ENCODE measurements around the gene CNTN4. TPM values are rescaled to one million over a fixed set of nuclear protein-coding genes. Genes with fewer than 3 reads are reported as not detected.

CNTN4 gene
- total and polyA plus RNA-seq, 3 experiments from 2014 or later: not detected

DNA sequence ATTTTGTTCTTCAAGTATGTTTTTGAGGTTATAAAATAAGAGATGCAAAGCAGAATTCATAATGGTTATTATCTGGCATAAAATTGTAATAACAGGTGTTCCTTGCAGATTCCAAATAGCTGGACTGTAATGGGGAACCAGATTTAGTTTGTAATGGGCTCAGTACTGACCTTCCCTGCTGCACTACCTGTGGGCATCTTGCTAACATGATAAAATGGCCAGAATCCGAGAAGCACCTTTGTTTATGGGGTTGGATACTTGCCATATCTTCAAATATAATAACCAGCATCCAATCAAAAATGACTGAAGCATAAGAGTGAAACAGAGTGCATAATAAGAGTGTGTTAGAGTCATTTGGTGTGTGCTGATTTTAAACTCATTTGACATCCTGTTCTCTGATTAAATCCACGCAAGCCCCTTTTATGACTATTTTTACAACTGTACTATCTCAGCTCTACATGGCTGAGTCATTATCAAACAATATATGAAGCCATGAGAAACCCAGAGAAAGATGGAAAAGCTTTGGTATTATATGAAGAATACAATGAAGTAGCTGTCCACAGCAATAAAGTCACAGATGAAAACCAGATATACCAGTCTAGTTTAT is 292.4 kb downstream of the CNTN4 start:
- H3K9me3 Mint-ChIP-seq: peaks cover under 1 to 6% (median 3%) of the 10 kb centered on the region in 5 donors
- H3K4me1 Mint-ChIP-seq: no peaks in the 10 kb centered on the region
- no peak for DNase-seq
- ChIA-PET CTCF (no interaction called here), POLR2A (no interaction called here)
- Histone ChIP-seq H3K4me1 (ENCODE audit: insufficient read depth, low read length) (no peaks in the 10 kb centered on the region), H3K27ac (ENCODE audit: low read depth, low read length) (no peak overlapping the region), H3K4me3 (ENCODE audit: low read length) (no peak overlapping the region), H3K9me3 (ENCODE audit: low read length) (no peaks in the 10 kb centered on the region), H3K27me3 (ENCODE audit: insufficient read depth, low read length, poor library complexity, severe bottlenecking) (no peaks in the 10 kb centered on the region), H3K36me3 (ENCODE audit: insufficient read depth, low read length) (no peaks in the 10 kb centered on the region)
- H3K4me3 Mint-ChIP-seq: no peak overlapping the region
- H3K27ac Mint-ChIP-seq: no peak overlapping the region
- H3K36me3 Mint-ChIP-seq: no peaks in the 10 kb centered on the region
- peaks cover 0 to 2% of the 10 kb centered on the region in 2 donors for H3K27me3 Mint-ChIP-seq

DNA sequence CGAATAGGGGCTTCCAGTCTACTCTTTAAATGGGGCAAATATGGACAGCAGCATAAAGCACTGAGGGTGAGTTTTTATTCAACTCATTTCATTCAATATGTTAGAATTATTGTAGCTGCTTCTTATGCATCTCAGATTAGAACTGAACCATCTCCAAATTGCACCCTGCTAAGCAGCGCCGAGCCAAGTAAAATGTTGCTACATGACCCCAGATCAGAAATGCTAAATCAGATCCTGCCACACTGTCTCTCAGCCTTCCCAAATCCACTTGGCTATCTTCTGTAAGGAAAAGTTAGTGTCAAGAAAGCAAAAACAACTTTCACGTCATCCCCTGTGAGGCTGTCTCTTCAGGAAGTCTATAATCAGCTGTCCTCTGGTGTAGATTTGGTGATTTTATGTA is 293.2 kb downstream of the CNTN4 start:
- Mint-ChIP-seq H3K4me3 (no peak overlapping the region), H3K9me3 (peaks cover 2 to 10% (median 6%) of the 10 kb centered on the region in 5 donors), H3K27ac (no peak overlapping the region), H3K27me3 (peaks cover 0 to 2% of the 10 kb centered on the region in 2 donors), H3K36me3 (no peaks in the 10 kb centered on the region), H3K4me1 (no peaks in the 10 kb centered on the region)
- ChIA-PET POLR2A (no interaction called here), CTCF (no interaction called here)
- H3K4me1 ChIP-seq (ENCODE audit: insufficient read depth, low read length): no peaks in the 10 kb centered on the region
- H3K27ac ChIP-seq (ENCODE audit: low read depth, low read length): no peak overlapping the region
- no peak for DNase-seq
- H3K27me3 ChIP-seq (ENCODE audit: insufficient read depth, low read length, poor library complexity, severe bottlenecking): no peaks in the 10 kb centered on the region
- no peaks in the 10 kb centered on the region for H3K9me3 ChIP-seq (ENCODE audit: low read length)
- no peaks in the 10 kb centered on the region for H3K36me3 ChIP-seq (ENCODE audit: insufficient read depth, low read length)
- no peak overlapping the region for H3K4me3 ChIP-seq (ENCODE audit: low read length)

DNA sequence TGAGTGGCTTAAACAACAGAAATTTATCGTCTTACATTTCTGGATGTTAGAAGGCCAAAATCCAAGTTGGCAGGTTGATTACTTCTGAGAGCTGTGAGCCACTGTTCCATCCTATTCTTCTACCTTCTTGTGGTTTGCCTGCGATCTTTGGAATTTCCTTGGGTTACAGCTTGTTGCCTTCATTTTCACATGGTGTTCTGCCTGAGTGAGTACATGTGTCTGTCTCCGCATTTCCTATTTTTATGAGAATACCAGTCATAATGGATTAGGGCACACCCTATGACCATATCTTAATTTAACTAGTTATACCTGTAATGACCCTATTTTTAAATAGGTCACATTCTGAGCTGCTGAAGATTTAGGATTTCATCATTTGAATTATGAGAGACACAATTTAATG is 294.3 kb downstream of the CNTN4 start:
- ChIA-PET POLR2A (no interaction called here), CTCF (no interaction called here)
- DNase-seq: no peak
- H3K9me3 Mint-ChIP-seq: peaks cover 2 to 10% (median 6%) of the 10 kb centered on the region in 5 donors
- H3K27ac ChIP-seq (ENCODE audit: low read depth, low read length): no peak overlapping the region
- H3K36me3 ChIP-seq (ENCODE audit: insufficient read depth, low read length): no peaks in the 10 kb centered on the region
- no peaks in the 10 kb centered on the region for H3K36me3 Mint-ChIP-seq
- H3K27me3 ChIP-seq (ENCODE audit: insufficient read depth, low read length, poor library complexity, severe bottlenecking): no peaks in the 10 kb centered on the region
- no peak overlapping the region for H3K4me3 ChIP-seq (ENCODE audit: low read length)
- no peaks in the 10 kb centered on the region for H3K4me1 Mint-ChIP-seq
- no peaks in the 10 kb centered on the region for H3K4me1 ChIP-seq (ENCODE audit: insufficient read depth, low read length)
- no peaks in the 10 kb centered on the region for H3K9me3 ChIP-seq (ENCODE audit: low read length)
- H3K4me3 Mint-ChIP-seq: no peak overlapping the region
- peaks cover 0 to 2% of the 10 kb centered on the region in 2 donors for H3K27me3 Mint-ChIP-seq
- no peak overlapping the region for H3K27ac Mint-ChIP-seq

DNA sequence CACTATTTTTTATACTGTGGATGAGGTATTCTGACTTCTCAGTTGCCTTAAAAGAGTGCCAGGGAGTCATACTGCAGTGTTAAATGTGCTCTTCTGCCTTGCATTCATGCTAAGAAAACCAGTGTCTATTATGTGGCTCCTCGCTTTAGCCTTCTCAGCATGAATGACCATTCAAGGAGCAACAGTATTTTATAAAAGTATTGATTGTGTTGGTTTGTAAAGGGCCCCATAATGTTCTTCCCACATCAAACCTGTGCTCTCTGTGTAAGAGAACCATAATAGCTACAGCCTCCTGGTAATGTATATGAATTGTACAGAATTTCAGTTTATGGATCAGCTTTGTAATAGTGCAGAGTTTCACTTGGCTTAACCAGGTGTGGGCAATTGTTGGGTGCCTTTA is 316.4 kb downstream of the CNTN4 start:
- Mint-ChIP-seq H3K4me1 (no peaks in the 10 kb centered on the region), H3K36me3 (no peaks in the 10 kb centered on the region), H3K4me3 (no peak overlapping the region), H3K9me3 (peaks cover 0 to 3% (median 0%) of the 10 kb centered on the region in 5 donors), H3K27ac (no peak overlapping the region), H3K27me3 (no peaks in the 10 kb centered on the region)
- H3K4me1 ChIP-seq (ENCODE audit: insufficient read depth, low read length): no peaks in the 10 kb centered on the region
- H3K27me3 ChIP-seq (ENCODE audit: insufficient read depth, low read length, poor library complexity, severe bottlenecking): no peaks in the 10 kb centered on the region
- ChIA-PET POLR2A (no interaction called here), CTCF (no interaction called here)
- no peaks in the 10 kb centered on the region for H3K36me3 ChIP-seq (ENCODE audit: insufficient read depth, low read length)
- H3K4me3 ChIP-seq (ENCODE audit: low read length): no peak overlapping the region
- no peaks in the 10 kb centered on the region for H3K9me3 ChIP-seq (ENCODE audit: low read length)
- H3K27ac ChIP-seq (ENCODE audit: low read depth, low read length): no peak overlapping the region
- no peak for DNase-seq

DNA sequence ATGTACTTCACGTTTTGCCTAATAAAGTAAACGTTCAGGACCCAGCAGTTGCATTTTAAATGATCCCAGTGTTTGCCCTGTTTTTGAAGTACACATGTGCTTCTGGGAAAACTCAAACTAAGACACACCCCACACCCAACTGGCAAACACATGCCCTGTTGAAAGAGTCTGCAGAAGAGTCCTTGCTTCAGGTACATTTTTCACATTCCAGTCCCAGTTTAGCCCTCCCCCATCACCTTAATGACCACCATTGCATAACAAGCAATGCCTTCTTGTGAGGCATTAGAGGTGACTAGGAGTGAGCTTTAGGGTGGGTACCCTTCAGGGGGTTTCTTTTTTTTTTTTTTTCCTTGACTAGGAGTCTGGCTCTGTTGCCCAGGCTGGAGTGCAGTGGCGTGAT is 322.3 kb downstream of the CNTN4 start:
- ChIA-PET POLR2A (no interaction called here), CTCF (interaction anchor here (1.1 kb wide), 1 partner anchor 20 kb away, joined by 3 read pairs; no protein-coding TSS in a partner anchor)
- H3K27me3 ChIP-seq (ENCODE audit: insufficient read depth, low read length, poor library complexity, severe bottlenecking): no peaks in the 10 kb centered on the region
- Mint-ChIP-seq H3K27me3 (no peaks in the 10 kb centered on the region), H3K4me3 (no peak overlapping the region), H3K9me3 (peaks cover 0 to 11% (median 8%) of the 10 kb centered on the region in 5 donors), H3K36me3 (no peaks in the 10 kb centered on the region), H3K4me1 (no peaks in the 10 kb centered on the region), H3K27ac (peak overlapping the region in 1 of 8 donors; percentile 8)
- H3K4me3 ChIP-seq (ENCODE audit: low read length): no peak overlapping the region
- no peak for DNase-seq
- H3K36me3 ChIP-seq (ENCODE audit: insufficient read depth, low read length): no peaks in the 10 kb centered on the region
- no peaks in the 10 kb centered on the region for H3K9me3 ChIP-seq (ENCODE audit: low read length)
- no peaks in the 10 kb centered on the region for H3K4me1 ChIP-seq (ENCODE audit: insufficient read depth, low read length)
- no peak overlapping the region for H3K27ac ChIP-seq (ENCODE audit: low read depth, low read length)

DNA sequence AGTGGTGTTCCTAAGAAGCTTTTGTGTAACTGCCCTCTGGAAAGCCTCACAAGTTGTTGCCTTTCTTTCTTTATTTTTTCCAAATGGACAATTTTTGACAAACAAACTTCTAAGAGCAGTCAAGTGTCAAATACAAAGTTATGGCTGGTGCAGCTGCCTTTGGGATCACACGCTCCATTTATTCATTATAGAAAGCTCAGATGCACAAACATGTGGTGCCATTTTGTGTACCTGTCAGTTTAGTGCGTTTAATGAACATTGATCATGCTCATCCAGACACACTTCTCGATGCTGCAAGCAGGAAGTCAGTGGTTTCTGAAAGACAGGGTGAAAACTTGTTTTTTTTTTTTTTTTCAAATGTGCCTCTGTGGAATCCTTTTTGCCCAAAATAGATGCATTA is 324.5 kb downstream of the CNTN4 start:
- Histone ChIP-seq H3K4me1 (ENCODE audit: insufficient read depth, low read length) (no peaks in the 10 kb centered on the region), H3K27ac (ENCODE audit: low read depth, low read length) (no peak overlapping the region), H3K4me3 (ENCODE audit: low read length) (no peak overlapping the region), H3K9me3 (ENCODE audit: low read length) (no peaks in the 10 kb centered on the region), H3K36me3 (ENCODE audit: insufficient read depth, low read length) (no peaks in the 10 kb centered on the region), H3K27me3 (ENCODE audit: insufficient read depth, low read length, poor library complexity, severe bottlenecking) (no peaks in the 10 kb centered on the region)
- Mint-ChIP-seq H3K4me1 (no peaks in the 10 kb centered on the region), H3K27me3 (no peaks in the 10 kb centered on the region), H3K27ac (no peak overlapping the region), H3K9me3 (peaks cover 0 to 13% (median 8%) of the 10 kb centered on the region in 5 donors), H3K36me3 (no peaks in the 10 kb centered on the region), H3K4me3 (no peak overlapping the region)
- DNase-seq: no peak
- POLR2A ChIA-PET: no interaction called here
- CTCF ChIA-PET: no interaction called here

DNA sequence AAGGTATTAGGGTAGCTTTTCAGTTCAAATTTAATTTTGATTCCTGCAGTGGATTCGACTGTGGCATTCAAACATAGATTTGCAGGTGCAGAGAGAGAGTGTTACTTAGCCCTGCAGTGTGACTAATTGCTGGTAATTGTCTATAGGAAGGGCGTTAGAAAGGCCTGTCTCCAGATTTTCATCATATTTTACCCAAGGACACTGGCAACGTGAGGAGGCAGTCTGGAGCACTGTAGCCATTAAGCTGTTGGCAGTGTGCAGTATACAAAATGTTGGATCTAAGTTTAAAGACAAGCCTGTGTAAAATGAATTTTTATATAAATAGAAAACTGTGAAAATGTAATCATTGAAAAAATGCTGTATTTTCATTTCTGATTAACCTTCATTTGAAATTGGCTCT is 342.9 kb downstream of the CNTN4 start:
- no peak for DNase-seq
- Mint-ChIP-seq H3K9me3 (peaks cover 0 to 4% (median 0%) of the 10 kb centered on the region in 5 donors), H3K4me3 (no peak overlapping the region), H3K36me3 (no peaks in the 10 kb centered on the region), H3K27me3 (no peaks in the 10 kb centered on the region), H3K27ac (no peak overlapping the region), H3K4me1 (no peaks in the 10 kb centered on the region)
- Histone ChIP-seq H3K27me3 (ENCODE audit: insufficient read depth, low read length, poor library complexity, severe bottlenecking) (no peaks in the 10 kb centered on the region), H3K4me1 (ENCODE audit: insufficient read depth, low read length) (no peaks in the 10 kb centered on the region), H3K36me3 (ENCODE audit: insufficient read depth, low read length) (no peaks in the 10 kb centered on the region), H3K4me3 (ENCODE audit: low read length) (no peak overlapping the region), H3K27ac (ENCODE audit: low read depth, low read length) (no peak overlapping the region), H3K9me3 (ENCODE audit: low read length) (no peaks in the 10 kb centered on the region)
- POLR2A ChIA-PET: no interaction called here
- CTCF ChIA-PET: no interaction called here

DNA sequence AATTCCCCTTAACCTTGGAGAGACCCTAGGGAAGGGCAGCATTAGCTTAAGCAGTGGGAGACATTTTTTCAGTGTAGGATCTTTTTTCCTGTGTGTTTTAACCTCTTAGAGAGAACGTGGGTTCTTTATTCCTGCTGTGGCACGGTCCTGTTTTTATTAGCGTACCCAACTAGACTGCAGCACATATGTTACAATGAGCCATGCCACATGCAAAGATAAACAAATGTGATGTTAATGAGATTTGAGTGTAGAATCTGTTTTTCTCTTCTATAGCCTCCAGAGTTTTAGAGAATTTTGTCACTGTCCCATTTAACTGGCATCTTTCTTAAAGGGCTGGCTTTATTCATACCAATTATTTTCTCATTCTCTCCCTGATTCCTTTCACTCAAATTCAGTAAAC is 347.5 kb downstream of the CNTN4 start:
- Histone ChIP-seq H3K27ac (ENCODE audit: low read depth, low read length) (no peak overlapping the region), H3K36me3 (ENCODE audit: insufficient read depth, low read length) (no peaks in the 10 kb centered on the region), H3K27me3 (ENCODE audit: insufficient read depth, low read length, poor library complexity, severe bottlenecking) (no peaks in the 10 kb centered on the region), H3K4me1 (ENCODE audit: insufficient read depth, low read length) (no peaks in the 10 kb centered on the region), H3K9me3 (ENCODE audit: low read length) (no peaks in the 10 kb centered on the region), H3K4me3 (ENCODE audit: low read length) (no peak overlapping the region)
- no peaks in the 10 kb centered on the region for H3K27me3 Mint-ChIP-seq
- H3K36me3 Mint-ChIP-seq: no peaks in the 10 kb centered on the region
- ChIA-PET POLR2A (no interaction called here), CTCF (no interaction called here)
- no peaks in the 10 kb centered on the region for H3K4me1 Mint-ChIP-seq
- DNase-seq: no peak
- peaks cover 0 to 4% (median 0%) of the 10 kb centered on the region in 5 donors for H3K9me3 Mint-ChIP-seq
- no peak overlapping the region for H3K4me3 Mint-ChIP-seq
- H3K27ac Mint-ChIP-seq: no peak overlapping the region

DNA sequence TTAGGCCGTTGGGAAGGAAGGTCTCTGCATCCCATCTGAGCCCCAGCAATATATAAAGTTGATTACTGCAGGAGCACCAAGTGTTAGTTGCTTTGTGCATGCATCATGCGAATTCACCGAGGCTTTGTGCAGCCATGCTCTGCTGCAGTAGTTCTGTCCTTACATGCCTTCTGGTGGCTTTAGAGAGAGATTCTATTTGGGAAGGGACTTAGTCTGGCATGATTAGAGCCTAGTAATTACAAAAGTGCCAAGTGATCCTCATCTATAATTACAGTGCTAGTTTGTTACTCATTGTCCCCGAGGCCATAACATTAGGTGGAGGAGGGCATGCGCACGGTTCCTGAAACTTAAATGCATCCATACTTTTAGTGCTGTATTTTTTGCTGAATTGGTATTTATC is 353.6 kb downstream of the CNTN4 start:
- no peaks in the 10 kb centered on the region for H3K27me3 ChIP-seq (ENCODE audit: insufficient read depth, low read length, poor library complexity, severe bottlenecking)
- ChIA-PET CTCF (no interaction called here), POLR2A (no interaction called here)
- no peak overlapping the region for H3K27ac ChIP-seq (ENCODE audit: low read depth, low read length)
- no peak overlapping the region for H3K4me3 ChIP-seq (ENCODE audit: low read length)
- no peaks in the 10 kb centered on the region for H3K27me3 Mint-ChIP-seq
- no peaks in the 10 kb centered on the region for H3K36me3 Mint-ChIP-seq
- no peak overlapping the region for H3K4me3 Mint-ChIP-seq
- DNase-seq: no peak
- H3K9me3 ChIP-seq (ENCODE audit: low read length): no peaks in the 10 kb centered on the region
- H3K27ac Mint-ChIP-seq: no peak overlapping the region
- H3K4me1 ChIP-seq (ENCODE audit: insufficient read depth, low read length): no peaks in the 10 kb centered on the region
- no peaks in the 10 kb centered on the region for H3K4me1 Mint-ChIP-seq
- H3K9me3 Mint-ChIP-seq: no peaks in the 10 kb centered on the region
- H3K36me3 ChIP-seq (ENCODE audit: insufficient read depth, low read length): no peaks in the 10 kb centered on the region

Measured in CD8-positive, alpha-beta memory T cell (primary cell).